Effector memory CD4-positive, alpha-beta T cell (primary cell): Measurements from ENCODE around the gene LRRC27.
"Not testable (repeated sequence)": the region's sequence is repeated elsewhere in the genome, so short reads cannot be mapped to it uniquely, and the experiment has no call there.

Experiments
- DNase-seq, 3 donors: peaks; one replicate each; pipeline ENCODE4 v3.0.0-alpha.2; 2020
- H3K27ac ChIP-seq: 2 replicates; pipeline ENCODE4 v1.7.0; 2013; ENCODE audit warnings: mild to moderate bottlenecking, low read length, moderate library complexity; ENCODE audit not compliant: insufficient read depth, poor library complexity, severe bottlenecking
- H3K27me3 ChIP-seq: replicated peaks from 2 replicates; pipeline ENCODE4 v1.7.0; 2013; ENCODE audit warnings: mild to moderate bottlenecking, low read length; ENCODE audit not compliant: insufficient read depth, control insufficient read depth, poor library complexity, severe bottlenecking
- H3K36me3 ChIP-seq: 2 replicates; pipeline ENCODE4 v1.7.0; 2013; ENCODE audit warnings: mild to moderate bottlenecking, low read length, moderate library complexity; ENCODE audit not compliant: control insufficient read depth, insufficient read depth
- H3K4me1 ChIP-seq: 2 replicates; pipeline ENCODE4 v1.7.0; 2013; ENCODE audit warnings: low read length, mild to moderate bottlenecking; ENCODE audit not compliant: control insufficient read depth, insufficient read depth, poor library complexity, severe bottlenecking
- H3K4me3 ChIP-seq: 2 replicates; pipeline ENCODE4 v1.7.0; 2013; ENCODE audit warnings: low read length, low read depth, mild to moderate bottlenecking; ENCODE audit not compliant: insufficient read depth, poor library complexity, severe bottlenecking
- H3K9me3 ChIP-seq: 2 replicates; pipeline ENCODE4 v1.7.0; 2013; ENCODE audit warnings: mild to moderate bottlenecking, low read length, moderate library complexity; ENCODE audit not compliant: control insufficient read depth

Gene LRRC27

DNA sequence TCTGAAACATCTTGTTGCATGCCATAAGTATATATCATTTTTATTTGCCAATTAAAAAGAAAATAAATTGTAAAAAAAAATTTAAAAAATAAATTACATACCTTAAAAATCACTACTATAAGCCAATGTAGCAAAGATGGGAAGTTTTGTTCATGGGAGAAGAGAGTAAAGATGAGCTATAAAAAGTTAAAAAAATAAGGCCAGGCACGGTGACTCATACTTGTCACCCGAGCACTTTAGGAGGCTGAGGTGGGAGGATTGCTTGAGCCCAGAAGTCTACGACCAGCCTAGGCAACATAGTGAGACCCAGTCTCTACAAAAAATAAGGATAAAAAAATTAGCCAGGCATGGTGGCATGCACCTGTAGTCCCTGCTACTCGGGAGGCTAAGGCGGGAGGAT, 15.9 kb upstream of the LRRC27 start:
- Histone ChIP-seq H3K4me3 (no peak overlapping the region), H3K4me1 (no peaks in the 10 kb centered on the region), H3K9me3 (no peaks in the 10 kb centered on the region), H3K36me3 (no peaks in the 10 kb centered on the region), H3K27me3 (no peaks in the 10 kb centered on the region), H3K27ac (no peak overlapping the region)
- DNase-seq: no peak

GRCh38 chr10:132317477-132317876, 14.5 kb upstream of the LRRC27 start:
- H3K4me1 ChIP-seq, H3K36me3 ChIP-seq, H3K9me3 ChIP-seq, H3K4me3 ChIP-seq, H3K27ac ChIP-seq, DNase-seq, H3K27me3 ChIP-seq: not testable (repeated sequence)

GRCh38 chr10:132319853-132320653, 11.9 kb upstream of the LRRC27 start:
- no peak overlapping the region for H3K4me3 ChIP-seq
- H3K27ac ChIP-seq: no peak overlapping the region
- DNase-seq: no peak
- H3K9me3 ChIP-seq: no peaks in the 10 kb centered on the region
- no peaks in the 10 kb centered on the region for H3K36me3 ChIP-seq
- H3K4me1 ChIP-seq: no peaks in the 10 kb centered on the region
- H3K27me3 ChIP-seq: no peaks in the 10 kb centered on the region

DNA sequence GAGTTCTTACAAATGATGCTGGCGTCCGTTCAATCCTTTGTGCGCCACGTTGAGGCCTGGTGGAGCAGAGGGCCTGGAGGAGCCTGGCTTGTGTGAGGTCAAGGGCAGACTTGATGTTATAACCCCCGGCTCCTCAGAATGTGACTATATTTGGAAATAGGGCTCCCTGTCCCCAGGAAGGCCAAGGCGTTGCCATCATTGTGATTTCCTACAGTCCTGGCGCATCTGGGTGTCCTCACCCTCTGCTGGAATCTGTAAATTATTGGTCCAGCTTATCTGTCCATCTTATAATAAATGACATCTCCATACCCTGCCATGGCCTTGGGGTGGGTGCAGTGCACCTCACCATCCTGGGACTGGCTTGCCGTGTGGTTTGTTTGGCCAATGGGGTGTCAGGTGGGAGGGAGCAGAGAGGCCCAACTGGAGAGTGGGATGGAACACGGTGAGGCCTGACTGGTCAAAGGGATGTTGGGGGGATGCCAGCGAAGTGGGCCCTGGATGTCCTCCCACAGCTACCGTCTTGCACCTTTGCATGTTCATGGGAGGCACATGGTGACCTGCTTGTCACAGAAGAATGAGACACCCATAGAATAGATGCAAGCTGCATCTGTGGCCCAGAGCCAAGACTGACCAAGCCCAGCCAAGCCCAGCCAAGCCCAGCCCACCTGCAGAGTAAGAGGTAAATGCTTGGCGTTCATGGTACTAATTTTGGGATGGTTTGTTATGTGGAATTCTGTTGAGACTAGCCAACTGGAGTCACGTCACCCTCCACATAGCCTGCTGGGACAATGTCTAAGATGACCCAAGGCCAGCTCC, 11.1 kb upstream of the LRRC27 start:
- Histone ChIP-seq H3K4me1 (no peaks in the 10 kb centered on the region), H3K27me3 (no peaks in the 10 kb centered on the region), H3K36me3 (no peaks in the 10 kb centered on the region), H3K4me3 (no peak overlapping the region), H3K27ac (no peak overlapping the region), H3K9me3 (no peaks in the 10 kb centered on the region)
- DNase-seq: no peak

DNA sequence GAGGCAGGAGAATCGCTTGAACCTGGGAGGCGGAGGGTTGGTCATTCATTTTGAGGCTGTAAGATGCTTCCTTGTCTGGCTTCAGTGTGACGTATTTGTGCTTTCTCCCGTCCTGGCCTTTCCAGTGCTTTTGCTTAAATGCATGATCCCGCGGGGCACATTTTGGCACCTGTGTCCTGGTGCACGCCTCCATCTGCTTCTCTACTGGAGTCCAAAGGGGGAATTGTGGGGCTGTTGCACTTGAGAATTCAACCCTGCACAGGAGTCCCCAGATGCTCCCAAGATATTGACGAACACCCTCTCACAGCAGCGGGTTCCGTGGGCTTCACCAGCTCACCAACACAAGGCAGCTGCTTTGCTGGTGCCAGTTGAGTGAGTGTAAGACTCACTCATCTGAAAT, 10.3 kb upstream of the LRRC27 start:
- no peaks in the 10 kb centered on the region for H3K4me1 ChIP-seq
- no peak overlapping the region for H3K4me3 ChIP-seq
- no peaks in the 10 kb centered on the region for H3K27me3 ChIP-seq
- DNase-seq: no peak
- H3K27ac ChIP-seq: no peak overlapping the region
- H3K36me3 ChIP-seq: no peaks in the 10 kb centered on the region
- H3K9me3 ChIP-seq: no peaks in the 10 kb centered on the region

- Histone ChIP-seq H3K4me1 (no peaks in the 10 kb centered on the region), H3K36me3 (no peaks in the 10 kb centered on the region), H3K27ac (no peak overlapping the region), H3K9me3 (no peaks in the 10 kb centered on the region), H3K27me3 (no peaks in the 10 kb centered on the region), H3K4me3 (no peak overlapping the region)
- no peak for DNase-seq
Observed at GRCh38 chr10:132322586-132323048, 9.4 kb upstream of the LRRC27 start.

DNA sequence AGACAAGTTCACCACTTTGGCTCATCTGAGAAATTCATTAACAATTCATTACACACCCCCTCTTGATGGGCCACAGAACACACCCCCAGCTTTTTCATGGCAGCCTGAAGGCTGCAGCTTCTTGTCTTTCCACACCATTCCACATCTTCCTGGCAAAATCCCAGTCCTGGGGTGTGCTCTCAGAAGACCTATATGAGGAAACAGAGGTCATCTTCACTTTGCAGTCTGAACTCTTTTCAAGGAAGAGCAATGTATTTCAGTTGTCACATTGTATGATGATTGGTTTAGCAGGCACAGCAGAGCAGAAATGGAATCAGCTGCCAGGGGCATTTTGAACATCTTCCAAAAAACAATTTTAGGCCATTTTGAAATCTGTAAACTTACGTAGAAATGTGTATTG, 7.8 kb upstream of the LRRC27 start:
- no peaks in the 10 kb centered on the region for H3K27me3 ChIP-seq
- DNase-seq: no peak
- no peak overlapping the region for H3K27ac ChIP-seq
- H3K36me3 ChIP-seq: no peaks in the 10 kb centered on the region
- H3K9me3 ChIP-seq: no peaks in the 10 kb centered on the region
- H3K4me1 ChIP-seq: no peaks in the 10 kb centered on the region
- H3K4me3 ChIP-seq: no peak overlapping the region

GRCh38 chr10:132326344-132326889, 5.6 kb upstream of the LRRC27 start:
- H3K27me3 ChIP-seq: no peaks in the 10 kb centered on the region
- H3K9me3 ChIP-seq: no peaks in the 10 kb centered on the region
- H3K4me1 ChIP-seq: peaks cover 15% of the 10 kb centered on the region
- no peaks in the 10 kb centered on the region for H3K36me3 ChIP-seq
- no peak overlapping the region for H3K27ac ChIP-seq
- H3K4me3 ChIP-seq: no peak overlapping the region
- no peak for DNase-seq

GRCh38 chr10:132326925-132327324, 5.1 kb upstream of the LRRC27 start:
- H3K4me1 ChIP-seq: peaks cover 16% of the 10 kb centered on the region
- H3K9me3 ChIP-seq: no peaks in the 10 kb centered on the region
- DNase-seq: no peak
- H3K27me3 ChIP-seq: no peaks in the 10 kb centered on the region
- H3K27ac ChIP-seq: no peak overlapping the region
- no peak overlapping the region for H3K4me3 ChIP-seq
- no peaks in the 10 kb centered on the region for H3K36me3 ChIP-seq

- Histone ChIP-seq H3K36me3 (no peaks in the 10 kb centered on the region), H3K27me3 (no peaks in the 10 kb centered on the region), H3K9me3 (no peaks in the 10 kb centered on the region), H3K27ac (no peak overlapping the region), H3K4me3 (no peak overlapping the region), H3K4me1 (peaks cover 16% of the 10 kb centered on the region)
- DNase-seq: no peak
Observed at GRCh38 chr10:132328106-132328505, 3.9 kb upstream of the LRRC27 start.
